PC-9 (cell line): ENCODE measurements around the gene STEAP1B. TPM values are rescaled to one million over a fixed set of nuclear protein-coding genes. Genes with fewer than 3 reads are reported as not detected.

Experiments
- BruUV-seq: library from RNA; stranded (reverse); fragments of 400-500 nt; replicated peaks from 2 replicates; lab custom pipeline; 2021; lab: Mats Ljungman, UMichigan
- CTCF ChIA-PET: fragments of 300-600 bp; sonication (Branson Sonifier 250); formaldehyde crosslinking; loops from one replicate; lab custom pipeline; 2022; ENCODE audit warnings: antibody characterized with exemption; lab: Charles Lee
- POLR2A ChIA-PET: fragments of 300-600 bp; sonication (Branson Sonifier 250); formaldehyde crosslinking; loops from one replicate; lab custom pipeline; 2022; ENCODE audit warnings: antibody characterized with exemption; ENCODE audit not compliant: unreplicated experiment; lab: Charles Lee
- DNase-seq, 2 experiments: peaks; one replicate each; pipeline versions ENCODE4 v3.0.0 to v3.0.0-alpha.2; 2015 to 2022; ENCODE audit warnings: mixed read lengths in 1 of 2
- H2AFZ ChIP-seq: fragments of 200-600 bp; sonication (generic); 2 replicates; pipeline ENCODE4 v1.8.1; 2017; ENCODE audit warnings: antibody characterized with exemption
- H3F3A ChIP-seq: fragments of 200-600 bp; sonication (generic); 2 replicates; pipeline ENCODE4 v1.8.1; 2017; ENCODE audit warnings: antibody characterized with exemption, mild to moderate bottlenecking, low read depth; ENCODE audit not compliant: insufficient read depth
- H3K27ac ChIP-seq: fragments of 200-600 bp; sonication (generic); 2 replicates; pipeline ENCODE4 v1.6.1; 2016; ENCODE audit warnings: mixed run types
- H3K27me3 ChIP-seq: fragments of 200-600 bp; sonication (generic); 2 replicates; pipeline ENCODE4 v1.6.1; 2016; ENCODE audit warnings: low read depth, mixed run types; ENCODE audit not compliant: insufficient read depth
- H3K36me3 ChIP-seq: fragments of 200-600 bp; sonication (generic); 2 replicates; pipeline ENCODE4 v1.6.1; 2016; ENCODE audit warnings: low read depth, mixed run types
- H3K4me1 ChIP-seq: fragments of 200-600 bp; sonication (generic); replicated peaks from 2 replicates; pipeline ENCODE4 v1.6.1; 2016; ENCODE audit warnings: mixed run types; ENCODE audit not compliant: insufficient read depth
- H3K4me2 ChIP-seq: fragments of 200-600 bp; sonication (generic); 2 replicates; pipeline ENCODE4 v1.6.1; 2017; ENCODE audit warnings: mixed run types
- H3K4me3 ChIP-seq: fragments of 200-600 bp; sonication (generic); 2 replicates; pipeline ENCODE4 v1.6.1; 2016; ENCODE audit warnings: mixed run types
- H3K79me2 ChIP-seq: fragments of 200-600 bp; sonication (generic); 2 replicates; pipeline ENCODE4 v1.6.1; 2017; ENCODE audit warnings: low read depth, mixed run types
- H3K9me2 ChIP-seq: fragments of 200-600 bp; sonication (generic); 2 replicates; pipeline ENCODE4 v1.8.1; 2017; ENCODE audit warnings: mild to moderate bottlenecking; ENCODE audit not compliant: insufficient read depth
- H3K9me3 ChIP-seq: fragments of 200-600 bp; sonication (generic); 2 replicates; pipeline ENCODE4 v1.8.1; 2016; ENCODE audit warnings: low read depth; ENCODE audit not compliant: insufficient read depth
- H4K20me1 ChIP-seq: fragments of 200-600 bp; sonication (generic); 2 replicates; pipeline ENCODE4 v1.8.1; 2017; ENCODE audit not compliant: insufficient read depth
- CTCF ChIP-seq: fragments of 200-600 bp; sonication (generic); conservative IDR thresholded peaks from 2 replicates; pipeline ENCODE4 v1.6.1; 2017; ENCODE audit warnings: mixed run types, antibody characterized with exemption, mild to moderate bottlenecking, moderate library complexity
- EZH2 ChIP-seq: fragments of 200-600 bp; sonication (generic); IDR thresholded peaks from 2 replicates; pipeline ENCODE4 v1.8.0; 2017; ENCODE audit warnings: antibody characterized with exemption, low read depth
- intact Hi-C: fragments of 100-400 bp; cut with micrococcal nuclease; formaldehyde crosslinking; loops from one replicate; pipeline ENCODE4 v1.10.0; 2022; ENCODE audit not compliant: unreplicated experiment
- total RNA-seq: library from RNA; stranded (reverse); gene quantifications from 2 replicates; pipeline ENCODE4 v1.2.3, GENCODE V29; 2021

Gene STEAP1B
- total RNA-seq, 1 experiment from 2014 or later: 0.35 TPM

- Histone ChIP-seq H3K4me3 (no peak overlapping the region), H4K20me1 (no peaks in the 10 kb centered on the region), H3K79me2 (no peaks in the 10 kb centered on the region), H3K4me2 (no peak overlapping the region), H3K27me3 (no peaks in the 10 kb centered on the region), H3K36me3 (no peaks in the 10 kb centered on the region), H2AFZ (0 out of 2 replicates have a peak overlapping the region, but pooled peaks have one; percentile 2), H3K27ac (no peak overlapping the region), H3K9me2 (0 out of 2 replicates have a peak, but pooled peaks cover 5% of the 10 kb centered on the region), H3K4me1 (peaks cover 37% of the 10 kb centered on the region), H3F3A (peaks cover 5% of the 10 kb centered on the region), H3K9me3 (peaks cover 7% of the 10 kb centered on the region; the same call in 1 of the 2 replicates)
- ChIA-PET POLR2A (no interaction called here), CTCF (no interaction called here)
- no peak for DNase-seq
- intact Hi-C loops: no loop called here
- no TSS peak for BruUV-seq
- TF ChIP-seq EZH2: no peak
- no peak for TF ChIP-seq CTCF
These were observed 72.1 kb downstream of the STEAP1B start for GRCh38 chr7:22427855-22428254.

- H3K9me3 ChIP-seq: peaks cover 7% of the 10 kb centered on the region; the same call in 1 of the 2 replicates
- H3K79me2 ChIP-seq: no peaks in the 10 kb centered on the region
- H3K27me3 ChIP-seq: no peaks in the 10 kb centered on the region
- H3K4me3 ChIP-seq: no peak overlapping the region
- H3F3A ChIP-seq: no peaks in the 10 kb centered on the region; the same call in 1 of the 2 replicates
- no TSS peak for BruUV-seq
- 0 out of 2 replicates have a peak overlapping the region, but pooled peaks have one; percentile 2 for H2AFZ ChIP-seq
- no peaks in the 10 kb centered on the region for H3K36me3 ChIP-seq
- H4K20me1 ChIP-seq: no peaks in the 10 kb centered on the region
- no peak for DNase-seq
- CTCF ChIA-PET: no interaction called here
- no peak for TF ChIP-seq EZH2
- TF ChIP-seq CTCF: no peak
- no peak overlapping the region for H3K27ac ChIP-seq
- no peak overlapping the region for H3K4me2 ChIP-seq
- H3K4me1 ChIP-seq: peaks cover 30% of the 10 kb centered on the region
- 0 out of 2 replicates have a peak, but pooled peaks cover 5% of the 10 kb centered on the region for H3K9me2 ChIP-seq
- intact Hi-C loops: no loop called here
- POLR2A ChIA-PET: interaction anchor here (0.5 kb wide), 1 partner anchor 26 kb away, joined by 6 read pairs; no protein-coding TSS in a partner anchor
These were observed 72.9 kb downstream of the STEAP1B start for GRCh38 chr7:22427104-22427503.

GRCh38 chr7:22426463-22427094 lies 73.4 kb downstream of the STEAP1B start:
- H3K4me3 ChIP-seq: no peak overlapping the region
- no peaks in the 10 kb centered on the region for H3K36me3 ChIP-seq
- H3K27ac ChIP-seq: no peak overlapping the region
- POLR2A ChIA-PET: interaction anchor here (0.5 kb wide), 1 partner anchor 25 kb away, joined by 6 read pairs; no protein-coding TSS in a partner anchor
- no peaks in the 10 kb centered on the region; the same call in 1 of the 2 replicates for H3F3A ChIP-seq
- CTCF ChIA-PET: no interaction called here
- H3K79me2 ChIP-seq: no peaks in the 10 kb centered on the region
- no peak for TF ChIP-seq CTCF
- TF ChIP-seq EZH2: no peak
- no peaks in the 10 kb centered on the region for H4K20me1 ChIP-seq
- intact Hi-C loops: no loop called here
- no peak overlapping the region; the same call in 1 of the 2 replicates for H2AFZ ChIP-seq
- DNase-seq: no peak
- peaks cover 7% of the 10 kb centered on the region; the same call in 1 of the 2 replicates for H3K9me3 ChIP-seq
- peaks cover 25% of the 10 kb centered on the region for H3K4me1 ChIP-seq
- no peaks in the 10 kb centered on the region for H3K27me3 ChIP-seq
- 0 out of 2 replicates have a peak, but pooled peaks cover 5% of the 10 kb centered on the region for H3K9me2 ChIP-seq
- no TSS peak for BruUV-seq
- H3K4me2 ChIP-seq: no peak overlapping the region
